Stimulated activated CD4-positive, alpha-beta T cell treated with anti-CD3 and anti-CD28 coated beads, Interleukin-1b, Interleukin-23, amount 100 ng/mL, for 4 hours (primary cell): ENCODE results near the gene NT5DC1.
"Not testable (repeated sequence)": the region's sequence is repeated elsewhere in the genome, so short reads cannot be mapped to it uniquely, and the experiment has no call there.

Experiments used
- DNase-seq, 2 donors: peaks; one replicate each; pipeline ENCODE4 v3.0.0-alpha.2; 2020; ENCODE audit warnings: low read depth in 2 of 2

The NT5DC1 gene

GRCh38 chr6:116278854-116279231 lies 178.2 kb downstream of the NT5DC1 start:
- no peak for DNase-seq

- DNase-seq, result peak; percentile 80 to 89
These were observed 178.8 kb downstream of the NT5DC1 start, which contains the start of gene TSPYL1 for GRCh38 chr6:116279232-116280160. Gene TSPYL1 (minus strand): TSS chr6:116279930. CDS start chr6:116279830, 100 bp downstream.

GRCh38 chr6:116280161-116280932 lies 179.7 kb downstream of the NT5DC1 start:
- DNase-seq, result no peak

- no peak for DNase-seq
These were observed 180.3 kb downstream of the NT5DC1 start for GRCh38 chr6:116280933-116281316.

- no peak for DNase-seq
These were observed 182.0 kb downstream of the NT5DC1 start for GRCh38 chr6:116282698-116283097.

- DNase-seq, result no peak
These were observed 182.5 kb downstream of the NT5DC1 start for GRCh38 chr6:116283191-116283590.

- not testable (repeated sequence) for DNase-seq
These were observed 184.3 kb downstream of the NT5DC1 start for GRCh38 chr6:116284984-116285383.

- DNase-seq, result no peak
These were observed 186.2 kb downstream of the NT5DC1 start for GRCh38 chr6:116286773-116287358.

- no peak for DNase-seq
These were observed 187.1 kb downstream of the NT5DC1 start for GRCh38 chr6:116287689-116288282.

GRCh38 chr6:116289876-116290275 lies 189.2 kb downstream of the NT5DC1 start:
- DNase-seq, result no peak

GRCh38 chr6:116290799-116291198 lies 190.1 kb downstream of the NT5DC1 start:
- DNase-seq, result no peak

GRCh38 chr6:116291701-116292396 lies 191.2 kb downstream of the NT5DC1 start:
- DNase-seq, result no peak

- DNase-seq, result no peak
These were observed 191.9 kb downstream of the NT5DC1 start for GRCh38 chr6:116292553-116292952.

GRCh38 chr6:116298273-116298672 lies 197.6 kb downstream of the NT5DC1 start:
- DNase-seq, result no peak

GRCh38 chr6:116298973-116299372 lies 198.3 kb downstream of the NT5DC1 start:
- DNase-seq, result no peak
